H1 (cell line): ENCODE data around the gene GRK5. TPM values are rescaled to one million over a fixed set of nuclear protein-coding genes. Genes with fewer than 3 reads are reported as not detected.

Source experiments
- CTCF ChIA-PET: fragments of 300-600 bp; sonication (Branson Sonifier 250); formaldehyde crosslinking; loops from one replicate; lab custom pipeline; 2021; ENCODE audit not compliant: partially characterized antibody; lab: Charles Lee
- POLR2A ChIA-PET: fragments of 300-600 bp; sonication (Branson Sonifier 250); formaldehyde crosslinking; loops from one replicate; lab custom pipeline; 2021; ENCODE audit warnings: inconsistent platforms; ENCODE audit not compliant: partially characterized antibody; lab: Charles Lee
- DNase-seq, 2 experiments: peaks; one replicate each; pipeline versions ENCODE4 v3.0.0 to v3.0.0-alpha.2; 2010 to 2022; ENCODE audit warnings: low spot score in 2 of 2, low read depth in 1 of 2, mixed read lengths in 1 of 2
- FAIRE-seq: peaks from 2 replicates; lab custom pipeline; 2011; peaks lifted over from hg19 to GRCh38; lab: Jason Lieb, UNC
- H2AFZ ChIP-seq: 2 replicates; pipeline ENCODE4 v1.8.1; 2012; ENCODE audit warnings: low read length, inconsistent platforms
- H2AK5ac ChIP-seq: 2 replicates; pipeline ENCODE4 v1.6.1; 2013; ENCODE audit warnings: low read depth, low read length
- H2BK120ac ChIP-seq: replicated peaks from 2 replicates; pipeline ENCODE3; 2013; ENCODE audit warnings: low read depth, low read length, inconsistent platforms
- H2BK12ac ChIP-seq: 2 replicates; pipeline ENCODE4 v1.6.1; 2013; ENCODE audit warnings: low read depth, low read length
- H2BK15ac ChIP-seq: 2 replicates; pipeline ENCODE4 v1.6.1; 2013; ENCODE audit warnings: low read length
- H2BK20ac ChIP-seq: 2 replicates; pipeline ENCODE4 v1.6.1; 2013; ENCODE audit warnings: low read length
- H2BK5ac ChIP-seq: 2 replicates; pipeline ENCODE4 v1.6.1; 2013; ENCODE audit warnings: low read depth, low read length
- H3K14ac ChIP-seq: 2 replicates; pipeline ENCODE4 v1.6.1; 2013; ENCODE audit warnings: inconsistent platforms; ENCODE audit not compliant: insufficient read length
- H3K18ac ChIP-seq: 2 replicates; pipeline ENCODE4 v1.6.1; 2013; ENCODE audit warnings: low read length; ENCODE audit errors: extremely low read depth
- H3K23ac ChIP-seq: 2 replicates; pipeline ENCODE4 v1.6.1; 2013; ENCODE audit warnings: inconsistent platforms; ENCODE audit not compliant: insufficient read length
- H3K23me2 ChIP-seq: 2 replicates; pipeline ENCODE4 v1.6.1; 2013; ENCODE audit warnings: low read depth, low read length
- H3K27ac ChIP-seq: 2 replicates; pipeline ENCODE4 v1.6.1; 2011; ENCODE audit warnings: low read depth, low read length, inconsistent platforms
- H3K27me3 ChIP-seq, 4 experiments: replicated peaks in 1 of 4; 1 replicate in 1 of 4; 2 replicates in 3 of 4; pipeline versions ENCODE4 v1.6.1 to v1.8.1; 2011 to 2013; ENCODE audit warnings: low read length in 3 of 4, mild to moderate bottlenecking in 3 of 4, inconsistent platforms in 2 of 4, mixed read lengths in 2 of 4, moderate library complexity in 1 of 4; ENCODE audit not compliant: control insufficient read depth in 3 of 4, insufficient read depth in 3 of 4; ENCODE audit errors: extremely low read depth in 1 of 4
- H3K36me3 ChIP-seq, 4 experiments: 2 replicates each; pipeline versions ENCODE4 v1.6.1 to v1.8.1; 2011 to 2013; ENCODE audit warnings: mild to moderate bottlenecking in 4 of 4, low read length in 3 of 4, moderate library complexity in 2 of 4, control low read depth in 1 of 4, inconsistent platforms in 1 of 4; ENCODE audit not compliant: insufficient read depth in 4 of 4, control insufficient read depth in 2 of 4
- H3K4ac ChIP-seq: replicated peaks from 2 replicates; pipeline ENCODE3; 2013; ENCODE audit warnings: low read length, low read depth, mixed read lengths, inconsistent platforms; ENCODE audit not compliant: insufficient read length
- H3K4me1 ChIP-seq, 4 experiments: replicated peaks in 1 of 4; 1 replicate in 1 of 4; 2 replicates in 3 of 4; pipeline versions ENCODE4 v1.6.1 to v1.8.1; 2011 to 2013; ENCODE audit warnings: low read length in 3 of 4, inconsistent platforms in 2 of 4, mixed read lengths in 1 of 4; ENCODE audit not compliant: insufficient read depth in 4 of 4, control insufficient read depth in 3 of 4
- H3K4me2 ChIP-seq, 2 experiments: 2 replicates each; pipeline versions ENCODE4 v1.6.1 to v1.8.1; 2011 to 2013; ENCODE audit warnings: low read depth in 2 of 2, low read length in 2 of 2, control low read depth in 1 of 2, inconsistent platforms in 1 of 2, mild to moderate bottlenecking in 1 of 2; ENCODE audit not compliant: insufficient read depth in 1 of 2
- H3K4me3 ChIP-seq, 4 experiments: fragments of 200-600, 300-600 bp in 1 of 4; sonication (generic), shearing (Covaris generic), sonication (Bioruptor Twin) in 1 of 4; 2 replicates each; pipeline versions ENCODE4 v1.5.1 to v1.8.1; 2011 to 2016; ENCODE audit warnings: low read length in 4 of 4, low read depth in 3 of 4, control low read depth in 2 of 4, inconsistent platforms in 2 of 4, mild to moderate bottlenecking in 2 of 4, mixed read lengths in 1 of 4, moderate library complexity in 1 of 4; ENCODE audit not compliant: insufficient read depth in 2 of 4; ENCODE audit errors: extremely low read depth in 1 of 4
- H3K56ac ChIP-seq: replicated peaks from 2 replicates; pipeline ENCODE3; 2013; ENCODE audit warnings: low read depth, mild to moderate bottlenecking, mixed read lengths, low read length, inconsistent platforms; ENCODE audit not compliant: insufficient read length
- H3K79me1 ChIP-seq: 2 replicates; pipeline ENCODE4 v1.6.1; 2013; ENCODE audit warnings: low read depth, low read length, control low read depth
- H3K79me2 ChIP-seq, 2 experiments: 2 replicates each; pipeline versions ENCODE4 v1.6.1 to v1.8.1; 2012 to 2013; ENCODE audit warnings: low read length in 2 of 2, mild to moderate bottlenecking in 2 of 2, inconsistent platforms in 1 of 2; ENCODE audit not compliant: insufficient read depth in 2 of 2, control insufficient read depth in 1 of 2
- H3K9ac ChIP-seq, 4 experiments: replicated peaks in 1 of 4; 1 replicate in 1 of 4; 2 replicates in 3 of 4; pipeline versions ENCODE4 v1.6.1 to v1.8.1; 2011 to 2013; ENCODE audit warnings: low read depth in 3 of 4, low read length in 3 of 4, control low read depth in 2 of 4, mild to moderate bottlenecking in 2 of 4, moderate library complexity in 2 of 4, inconsistent platforms in 1 of 4; ENCODE audit errors: extremely low read depth in 1 of 4
- H3K9me3 ChIP-seq, 2 experiments: 2 replicates each; pipeline versions ENCODE4 v1.6.1 to v1.8.1; 2012 to 2013; ENCODE audit warnings: mild to moderate bottlenecking in 2 of 2, moderate library complexity in 2 of 2, control low read depth in 1 of 2, inconsistent platforms in 1 of 2, low read depth in 1 of 2, low read length in 1 of 2, mixed read lengths in 1 of 2; ENCODE audit not compliant: insufficient read depth in 2 of 2
- H4K20me1 ChIP-seq, 2 experiments: replicated peaks in 1 of 2; 2 replicates each; pipeline versions ENCODE3 to v1.8.1; 2011 to 2013; ENCODE audit warnings: inconsistent platforms in 2 of 2, low read length in 2 of 2, mild to moderate bottlenecking in 1 of 2; ENCODE audit not compliant: insufficient read depth in 2 of 2, control insufficient read depth in 1 of 2
- H4K5ac ChIP-seq: 2 replicates; pipeline ENCODE4 v1.6.1; 2013; ENCODE audit warnings: low read length, low read depth, mixed read lengths, inconsistent platforms; ENCODE audit not compliant: insufficient read length
- H4K8ac ChIP-seq: 2 replicates; pipeline ENCODE4 v1.8.0; 2013; ENCODE audit warnings: mild to moderate bottlenecking, moderate library complexity, low read length, inconsistent platforms; ENCODE audit not compliant: insufficient read depth; ENCODE audit errors: extremely low read depth
- H4K91ac ChIP-seq: replicated peaks from 2 replicates; pipeline ENCODE3; 2013; ENCODE audit warnings: low read length, mixed read lengths, inconsistent platforms; ENCODE audit not compliant: insufficient read length
- BRCA1 ChIP-seq: IDR thresholded peaks from 2 replicates; pipeline ENCODE4 v1.6.1; 2012; ENCODE audit warnings: low read depth, low read length, improper control_type of control experiment
- CBX5 ChIP-seq: fragments of 300-800, 300-1000 bp; sonication (generic); IDR thresholded peaks from 2 replicates; pipeline ENCODE4 v1.7.1; 2016; ENCODE audit warnings: antibody characterized with exemption, low read length, low read depth
- EP300 ChIP-seq, 2 experiments: IDR thresholded peaks; 1 replicate in 1 of 2; 2 replicates in 1 of 2; pipeline ENCODE4 v1.6.1; 2011 to 2012; ENCODE audit warnings: low read depth in 2 of 2, low read length in 2 of 2, mild to moderate bottlenecking in 2 of 2, borderline replicate concordance in 1 of 2, inconsistent platforms in 1 of 2, moderate library complexity in 1 of 2
- EZH2 ChIP-seq: fragments of 200-600 bp; sonication (generic); IDR thresholded peaks from 2 replicates; pipeline ENCODE4 v1.7.1; 2012; ENCODE audit warnings: low read depth, mild to moderate bottlenecking, moderate library complexity, low read length, inconsistent platforms; ENCODE audit not compliant: severe bottlenecking
- KDM5A ChIP-seq: fragments of 200-600 bp; IDR thresholded peaks from 2 replicates; pipeline ENCODE4 v1.7.1; 2012; ENCODE audit warnings: mild to moderate bottlenecking, low read length, inconsistent platforms, mixed read lengths
- MAFK ChIP-seq: IDR thresholded peaks from 2 replicates; pipeline ENCODE4 v1.6.1; 2012; ENCODE audit warnings: low read depth, mild to moderate bottlenecking, improper control_type of control experiment, low read length
- MAX ChIP-seq: IDR thresholded peaks from 2 replicates; pipeline ENCODE4 v1.6.1; 2012; ENCODE audit warnings: inconsistent platforms
- POLR2A ChIP-seq, 2 experiments: IDR thresholded peaks; 1 replicate in 1 of 2; 2 replicates in 1 of 2; pipeline ENCODE4 v1.6.1; 2011; ENCODE audit warnings: low read depth in 2 of 2, low read length in 2 of 2, mild to moderate bottlenecking in 2 of 2; ENCODE audit errors: control extremely low read depth in 1 of 2
- POU5F1 ChIP-seq: IDR thresholded peaks from 2 replicates; pipeline ENCODE4 v1.6.1; 2011; ENCODE audit warnings: low read depth, mild to moderate bottlenecking, low read length, moderate library complexity
- RXRA ChIP-seq: IDR thresholded peaks from 2 replicates; pipeline ENCODE4 v1.6.1; 2011; ENCODE audit warnings: low read depth, mild to moderate bottlenecking, low read length, moderate library complexity; ENCODE audit not compliant: insufficient read depth
- SAP30 ChIP-seq: fragments of 300-600 bp; sonication (generic); IDR thresholded peaks from 2 replicates; pipeline ENCODE4 v1.7.1; 2012; ENCODE audit warnings: low read length, moderate library complexity, mild to moderate bottlenecking, inconsistent platforms; ENCODE audit not compliant: insufficient read depth, insufficient replicate concordance
- SP4 ChIP-seq: IDR thresholded peaks from 2 replicates; pipeline ENCODE4 v1.6.1; 2012; ENCODE audit warnings: low read length, inconsistent platforms
- SUZ12 ChIP-seq: fragments of 200-600 bp; sonication (generic); IDR thresholded peaks from 2 replicates; pipeline ENCODE4 v1.6.1; 2012; ENCODE audit warnings: mild to moderate bottlenecking, inconsistent platforms, low read length, moderate library complexity, mixed read lengths
- TCF12 ChIP-seq: IDR thresholded peaks from 2 replicates; pipeline ENCODE4 v1.6.1; 2011; ENCODE audit warnings: low read depth, mild to moderate bottlenecking, low read length
- WGBS, 2 experiments: shearing (Covaris generic) in 1 of 2; methylation state at CpG; one replicate each; pipeline versions ENCODE4 v1.1.6 to v1.1.7; 2013 to 2015; ENCODE audit warnings: low lambda C conversion rate in 2 of 2, mixed read lengths in 2 of 2, inconsistent platforms in 1 of 2, low coverage in 1 of 2, missing lambda C conversion rate in 1 of 2; ENCODE audit not compliant: insufficient replicate concordance in 2 of 2, insufficient coverage in 1 of 2, insufficient read length in 1 of 2; ENCODE audit errors: extremely low coverage in 1 of 2, missing lambda C conversion rate in 1 of 2; 5-methylcytosine and 5-hydroxymethylcytosine counted together
- polyA plus RNA-seq, 7 experiments: library from polyadenylated mRNA; depleted of rRNA in 3 of 7; stranded (reverse) in 5 of 7; unstranded in 2 of 7; fragments of >200 nt in 5 of 7; fragments of 200-250 nt in 2 of 7; gene quantifications; 1 replicate in 5 of 7; 2 replicates in 1 of 7; 4 replicates in 1 of 7; pipeline versions ENCODE4 v1.2.1 to v1.2.3, GENCODE V29; 2011 to 2013; ENCODE audit warnings: missing spikeins in 2 of 7, mixed read lengths in 2 of 7
- total RNA-seq: library from RNA; stranded (reverse); fragmentation: NEBNext Ultra II Directional; extraction: Animal tissue kit (Norgen Biotek cat#: 25700); gene quantifications from 2 replicates; pipeline ENCODE4 v1.2.1, GENCODE V29; 2021

GRK5 gene
- total and polyA plus RNA-seq, 2 of the 8 experiments (the other 6 are each of a cell fraction or from before 2014, with no cell fraction given) = 0.54 to 2.5 TPM

DNA sequence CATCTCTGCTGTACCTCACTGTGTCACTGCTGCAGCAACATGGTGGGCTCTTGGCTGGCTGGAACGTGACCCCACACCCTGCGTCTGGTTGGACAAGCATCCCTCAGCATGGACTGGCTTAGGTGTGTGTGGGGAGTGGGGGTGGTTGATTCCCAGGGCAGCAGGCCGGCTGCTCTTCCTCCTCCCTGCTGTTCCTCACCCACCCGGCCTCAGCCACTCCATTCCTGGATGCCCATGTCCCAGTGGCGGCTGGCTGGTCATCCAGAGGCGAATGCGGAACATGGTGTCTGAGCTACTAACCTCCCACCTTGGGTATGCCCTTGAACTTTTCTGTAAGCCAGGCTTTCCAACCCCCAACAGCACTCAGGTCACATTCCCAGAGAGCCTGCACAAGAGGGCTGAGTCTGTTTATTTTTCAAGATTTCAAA is 81.2 kb downstream of the GRK5 start:
- no peaks in the 10 kb centered on the region for H3K79me1 ChIP-seq
- no peaks in the 10 kb centered on the region for H3K27me3 ChIP-seq
- no peak for FAIRE-seq
- H3K18ac ChIP-seq = no peak overlapping the region
- ChIA-PET CTCF (interaction anchor here (1.2 to 1.3 kb wide), 3 partner anchors 15 to 89 kb away, joined by 3 to 4 read pairs (median 3); no protein-coding TSS in a partner anchor), POLR2A (interaction anchor here (1.4 kb wide), 1 partner anchor 14 kb away, joined by 3 read pairs; no protein-coding TSS in a partner anchor)
- H2AFZ ChIP-seq = no peak overlapping the region
- WGBS, 2 experiments = 90% methylated on average over 7 of the region's 7 CpGs; no CpG with 5 or more reads in 1 of the 2 experiments
- no peak overlapping the region; the same call in 1 of the 2 replicates for H4K8ac ChIP-seq
- H2BK15ac ChIP-seq = no peak overlapping the region
- H3K4me2 ChIP-seq = no peak overlapping the region
- H3K36me3 ChIP-seq = no peaks in the 10 kb centered on the region
- no peak overlapping the region for H4K5ac ChIP-seq
- no peak overlapping the region for H3K9ac ChIP-seq
- no peak overlapping the region for H3K27ac ChIP-seq
- no peak overlapping the region for H2AK5ac ChIP-seq
- no peak overlapping the region for H4K91ac ChIP-seq
- no peak for DNase-seq
- no peaks in the 10 kb centered on the region for H3K9me3 ChIP-seq
- H3K4me1 ChIP-seq = peaks cover 0 to 4% (median 0%) of the 10 kb centered on the region in 4 experiments; a peak in 1 of 7 replicates
- no peak overlapping the region for H2BK5ac ChIP-seq
- H3K56ac ChIP-seq = no peak overlapping the region
- no peaks in the 10 kb centered on the region for H4K20me1 ChIP-seq
- H2BK12ac ChIP-seq = no peak overlapping the region
- no peaks in the 10 kb centered on the region for H3K79me2 ChIP-seq
- H3K4me3 ChIP-seq = no peak overlapping the region
- no peak overlapping the region for H3K23ac ChIP-seq
- peaks cover 2% of the 10 kb centered on the region; the same call in 1 of the 2 replicates for H3K23me2 ChIP-seq
- H2BK20ac ChIP-seq = no peak overlapping the region
- no peak overlapping the region for H2BK120ac ChIP-seq
- no peak overlapping the region for H3K4ac ChIP-seq
- H3K14ac ChIP-seq = no peak overlapping the region
- no peak for TF ChIP-seq TCF12
- TF ChIP-seq SP4 = no peak
- TF ChIP-seq RXRA = no peak
- TF ChIP-seq KDM5A = no peak
- TF ChIP-seq SAP30 = no peak
- no peak for TF ChIP-seq POU5F1
- no peak for TF ChIP-seq CBX5
- no peak for TF ChIP-seq BRCA1
- no peak for TF ChIP-seq EZH2
- TF ChIP-seq SUZ12 = no peak
- TF ChIP-seq POLR2A (IDR thresholded peaks at IDR 0.05; ENCODE audit: control extremely low read depth in 1 of 2, low read depth in 2 of 2, low read length in 2 of 2) = no peak
- no peak for TF ChIP-seq MAX
- no peak for TF ChIP-seq EP300 (IDR thresholded peaks at IDR 0.05; ENCODE audit: borderline replicate concordance in 1 of 2, low read depth in 2 of 2, low read length in 2 of 2)
- TF ChIP-seq MAFK = no peak
